DMS79 treated with DMSO at 0.1 percent for 48 hours (cell line): ENCODE data around the gene ZNF780A.
"Not testable (repeated sequence)": the region's sequence is repeated elsewhere in the genome, so short reads cannot be mapped to it uniquely, and the experiment has no call there.

ENCODE experiments used
- DNase-seq: peaks from one replicate; lab custom pipeline; 2025; lab: John Stamatoyannopoulos, UW

The ZNF780A gene

GRCh38 chr19:40090241-40091204 lies at the start of gene ZNF780A:
Gene ZNF780A (minus strand): TSS chr19:40090943. CDS start chr19:40084753, 6,190 bp downstream.
- DNase-seq, result peak; percentile 74

GRCh38 chr19:40139533-40140287 lies 49.0 kb upstream of the ZNF780A start:
- peak; percentile 59 for DNase-seq

GRCh38 chr19:40136818-40137217 lies 46.1 kb upstream of the ZNF780A start:
- no peak for DNase-seq

GRCh38 chr19:40134866-40135265 lies 44.1 kb upstream of the ZNF780A start:
- DNase-seq, result no peak

- no peak for DNase-seq
Observed at GRCh38 chr19:40133491-40133890, 42.7 kb upstream of the ZNF780A start.

- no peak for DNase-seq
Observed at GRCh38 chr19:40130013-40130412, 39.3 kb upstream of the ZNF780A start.

- no peak for DNase-seq
Observed at GRCh38 chr19:40129425-40129824, 38.7 kb upstream of the ZNF780A start.

- no peak for DNase-seq
Observed at GRCh38 chr19:40128991-40129390, 38.2 kb upstream of the ZNF780A start.

GRCh38 chr19:40119380-40119779 lies 28.6 kb upstream of the ZNF780A start:
- no peak for DNase-seq

- not testable (repeated sequence) for DNase-seq
Observed at GRCh38 chr19:40118638-40119037, 27.9 kb upstream of the ZNF780A start.

- DNase-seq, result no peak
Observed at GRCh38 chr19:40116075-40116474, 25.3 kb upstream of the ZNF780A start.

- DNase-seq, result not testable (repeated sequence)
Observed at GRCh38 chr19:40114119-40114518, 23.4 kb upstream of the ZNF780A start.

GRCh38 chr19:40112271-40112670 lies 21.5 kb upstream of the ZNF780A start:
- DNase-seq, result not testable (repeated sequence)

GRCh38 chr19:40110570-40110969 lies 19.8 kb upstream of the ZNF780A start:
- no peak for DNase-seq

GRCh38 chr19:40104754-40105153 lies 14.0 kb upstream of the ZNF780A start:
- no peak for DNase-seq

GRCh38 chr19:40103600-40103999 lies 12.9 kb upstream of the ZNF780A start:
- DNase-seq, result no peak

GRCh38 chr19:40101813-40102212 lies 11.1 kb upstream of the ZNF780A start:
- DNase-seq, result no peak

- no peak for DNase-seq
Observed at GRCh38 chr19:40093416-40093815, 2.7 kb upstream of the ZNF780A start.

GRCh38 chr19:40091205-40092129 lies 724 bp upstream of the ZNF780A start:
- DNase-seq, result no peak

- DNase-seq, result no peak
Observed at GRCh38 chr19:40089462-40089861, 1.3 kb downstream of the ZNF780A start.

GRCh38 chr19:40088299-40089047 lies 2.3 kb downstream of the ZNF780A start:
- no peak for DNase-seq
